SK-N-SH (cell line): ENCODE results near the gene GRIK5. TPM values are rescaled to one million over a fixed set of nuclear protein-coding genes. Genes with fewer than 3 reads are reported as not detected.
A peak's percentile ranks its signal among the peaks of the same experiment; 100 is the strongest.

ENCODE experiments used
- CTCF ChIA-PET: fragments of 300-600, 350-600 bp; formaldehyde crosslinking; extraction: SDS; loops from one replicate; lab custom pipeline; 2021; lab: Yijun Ruan, JAX
- POLR2A ChIA-PET: fragments of 350-600 bp; sonication (Branson Sonifier 250); formaldehyde crosslinking; extraction: SDS; loops from one replicate; lab custom pipeline; 2020; ENCODE audit warnings: antibody characterized with exemption, inconsistent platforms; lab: Yijun Ruan, JAX
- DNase-seq: peaks from one replicate; pipeline ENCODE4 v3.0.0; 2012
- H2AFZ ChIP-seq: fragments of 200-600 bp; sonication (generic); 2 replicates; pipeline ENCODE4 v1.8.1; 2016; ENCODE audit warnings: antibody characterized with exemption, mild to moderate bottlenecking, low read depth
- H3F3A ChIP-seq: fragments of 200-600 bp; sonication (generic); replicated peaks from 2 replicates; pipeline ENCODE3; 2016; ENCODE audit warnings: antibody characterized with exemption, mild to moderate bottlenecking; ENCODE audit not compliant: insufficient read depth
- H3K27ac ChIP-seq, 2 experiments: fragments of 200-500 bp in 1 of 2; fragments of 200-600 bp in 1 of 2; sonication (Bioruptor generic) in 1 of 2; sonication (generic), shearing (Covaris generic) in 1 of 2; 2 replicates each; pipeline versions ENCODE4 v1.5.1 to v1.6.1; 2014 to 2016; ENCODE audit warnings: low read depth in 2 of 2, inconsistent platforms in 1 of 2, low read length in 1 of 2, mild to moderate bottlenecking in 1 of 2, mixed read lengths in 1 of 2
- H3K27me3 ChIP-seq: fragments of 200-600 bp; sonication (generic), shearing (Covaris generic); 2 replicates; pipeline ENCODE4 v1.6.1; 2016; ENCODE audit warnings: mixed run types; ENCODE audit not compliant: insufficient read depth
- H3K36me3 ChIP-seq, 2 experiments: fragments of 200-500 bp in 1 of 2; fragments of 200-600 bp in 1 of 2; sonication (Bioruptor generic) in 1 of 2; sonication (generic) in 1 of 2; replicated peaks in 1 of 2; 2 replicates each; pipeline versions ENCODE3 to v1.5.1; 2014 to 2016; ENCODE audit warnings: low read length in 1 of 2, mild to moderate bottlenecking in 1 of 2; ENCODE audit not compliant: insufficient read depth in 2 of 2, control insufficient read depth in 1 of 2
- H3K4me1 ChIP-seq, 2 experiments: fragments of 200-500 bp in 1 of 2; fragments of 200-600 bp in 1 of 2; sonication (Bioruptor generic) in 1 of 2; sonication (generic), shearing (Covaris generic) in 1 of 2; 2 replicates each; pipeline versions ENCODE4 v1.5.1 to v1.6.1; 2014 to 2016; ENCODE audit warnings: low read depth in 1 of 2, low read length in 1 of 2, mixed run types in 1 of 2; ENCODE audit not compliant: insufficient read depth in 2 of 2, control insufficient read depth in 1 of 2
- H3K4me2 ChIP-seq: fragments of 200-600 bp; sonication (generic), shearing (Covaris generic); 2 replicates; pipeline ENCODE4 v1.6.1; 2017; ENCODE audit warnings: mixed run types
- H3K4me3 ChIP-seq, 2 experiments: fragments of 200-500 bp in 1 of 2; fragments of 200-600 bp in 1 of 2; sonication (Bioruptor generic) in 1 of 2; sonication (generic), shearing (Covaris generic) in 1 of 2; 2 replicates each; pipeline versions ENCODE4 v1.5.1 to v1.8.1; 2014 to 2016; ENCODE audit warnings: low read depth in 2 of 2, inconsistent platforms in 1 of 2, low read length in 1 of 2, mild to moderate bottlenecking in 1 of 2, mixed read lengths in 1 of 2, moderate library complexity in 1 of 2
- H3K79me2 ChIP-seq: fragments of 200-600 bp; sonication (generic); 2 replicates; pipeline ENCODE4 v1.8.1; 2017; ENCODE audit warnings: mild to moderate bottlenecking; ENCODE audit not compliant: insufficient read depth
- H3K9ac ChIP-seq: fragments of 200-600 bp; sonication (generic); 2 replicates; pipeline ENCODE4 v1.6.1; 2017; ENCODE audit warnings: mixed run types
- H3K9me2 ChIP-seq: fragments of 200-600 bp; sonication (generic); 2 replicates; pipeline ENCODE4 v1.6.1; 2017; ENCODE audit warnings: mixed run types
- H3K9me3 ChIP-seq: fragments of 200-600 bp; sonication (generic); 2 replicates; pipeline ENCODE4 v1.6.1; 2017; ENCODE audit warnings: mixed run types, mild to moderate bottlenecking, moderate library complexity
- H4K20me1 ChIP-seq: fragments of 200-600 bp; sonication (generic); 2 replicates; pipeline ENCODE4 v1.6.1; 2017; ENCODE audit warnings: mild to moderate bottlenecking, mixed run types; ENCODE audit not compliant: insufficient read depth
- FOXM1 ChIP-seq: IDR thresholded peaks from 2 replicates; pipeline ENCODE4 v1.4.0; 2012; ENCODE audit warnings: low read depth, mild to moderate bottlenecking
- GABPA ChIP-seq: IDR thresholded peaks from 2 replicates; pipeline ENCODE4 v1.4.0; 2012; ENCODE audit warnings: low read depth, mild to moderate bottlenecking
- MXI1 ChIP-seq: IDR thresholded peaks from 2 replicates; pipeline ENCODE4 v1.6.1; 2012; ENCODE audit warnings: mild to moderate bottlenecking, low read depth, low read length, improper control_type of control experiment
- NFIC ChIP-seq: IDR thresholded peaks from 2 replicates; pipeline ENCODE4 v1.4.0; 2012; ENCODE audit warnings: borderline replicate concordance
- NRF1 ChIP-seq: IDR thresholded peaks from 2 replicates; pipeline ENCODE4 v1.6.1; 2012; ENCODE audit warnings: low read depth, mild to moderate bottlenecking, low read length
- POLR2AphosphoS5 ChIP-seq: IDR thresholded peaks from 2 replicates; pipeline ENCODE4 v1.6.1; 2012; ENCODE audit warnings: low read depth, low read length
- RFX5 ChIP-seq: IDR thresholded peaks from 2 replicates; pipeline ENCODE4 v1.6.1; 2012; ENCODE audit warnings: mild to moderate bottlenecking, improper control_type of control experiment, low read length
- SMC3 ChIP-seq: IDR thresholded peaks from 2 replicates; pipeline ENCODE4 v1.6.1; 2012; ENCODE audit warnings: low read depth, low read length, improper control_type of control experiment
- TCF12 ChIP-seq: IDR thresholded peaks from 2 replicates; pipeline ENCODE4 v1.4.0; 2012
- WGBS: methylation state at CpG from one replicate; pipeline ENCODE4 v1.1.6; 2017; ENCODE audit warnings: low lambda C conversion rate; 5-methylcytosine and 5-hydroxymethylcytosine counted together
- polyA plus RNA-seq, 3 experiments: library from polyadenylated mRNA; depleted of rRNA; stranded (reverse); fragments of >200 nt; gene quantifications; 2 replicates each; pipeline ENCODE4 v1.2.3, GENCODE V29; 2012
- TF ChIP-seq, protein P1 (sequence below): IDR thresholded peaks from 2 replicates; pipeline ENCODE4 v1.6.1; 2012; ENCODE audit warnings: mild to moderate bottlenecking, low read depth, low read length, moderate library complexity
- TF ChIP-seq, protein P2 (sequence below): IDR thresholded peaks from 2 replicates; pipeline ENCODE4 v1.4.0; 2012; ENCODE audit warnings: low read depth

The GRIK5 gene
- polyA plus RNA-seq, 1 of the 3 experiments (the other 2 are of a cell fraction) = 2.4 TPM

DNA sequence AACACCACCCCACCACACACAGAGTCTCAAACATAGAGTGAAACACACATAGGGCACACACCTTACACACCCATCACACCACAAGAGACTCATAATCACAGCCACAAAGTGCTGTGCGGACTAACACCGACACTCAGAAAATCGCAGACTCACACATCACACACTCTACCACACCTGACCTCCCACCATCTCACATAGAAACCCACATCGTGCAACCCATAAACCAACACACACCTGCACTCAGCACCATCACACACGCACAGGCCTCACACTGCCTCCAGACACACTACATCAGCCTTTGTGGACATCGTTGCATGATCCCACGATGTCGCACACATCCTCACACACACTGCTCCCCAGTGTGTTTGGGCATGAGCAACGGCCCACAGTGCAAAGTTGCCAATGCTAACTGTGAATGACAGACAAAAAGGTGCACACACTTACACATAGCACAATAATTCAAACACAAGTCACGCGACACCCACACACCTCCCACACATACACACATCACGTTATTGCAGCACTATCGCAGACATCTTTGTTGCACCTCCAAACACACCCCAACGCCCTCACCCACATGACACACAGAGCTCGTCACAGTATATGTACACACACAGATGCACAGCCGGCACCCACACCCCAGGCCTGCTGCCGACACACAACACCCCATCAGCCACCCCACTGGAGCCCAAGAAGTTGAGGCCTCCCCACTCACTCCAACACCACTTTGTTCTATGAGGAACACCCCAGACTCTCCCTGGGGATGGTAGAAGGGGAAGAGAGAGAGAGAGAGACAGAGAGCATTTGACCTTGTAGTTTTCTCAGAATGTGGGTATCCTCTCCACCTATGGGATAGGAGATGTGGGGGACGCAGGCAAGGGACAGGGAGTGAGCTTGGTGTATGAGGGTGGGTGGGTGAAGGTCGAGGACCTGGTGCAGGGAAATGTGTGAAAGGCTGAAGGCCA is 74.7 kb downstream of the GRIK5 start (continued):
- TF ChIP-seq RFX5 (no peak), POLR2AphosphoS5 (no peak), MXI1 (no peak), GABPA (no peak), NFIC (no peak)
- TF ChIP-seq, all 33 proteins: peak for 0

DNA sequence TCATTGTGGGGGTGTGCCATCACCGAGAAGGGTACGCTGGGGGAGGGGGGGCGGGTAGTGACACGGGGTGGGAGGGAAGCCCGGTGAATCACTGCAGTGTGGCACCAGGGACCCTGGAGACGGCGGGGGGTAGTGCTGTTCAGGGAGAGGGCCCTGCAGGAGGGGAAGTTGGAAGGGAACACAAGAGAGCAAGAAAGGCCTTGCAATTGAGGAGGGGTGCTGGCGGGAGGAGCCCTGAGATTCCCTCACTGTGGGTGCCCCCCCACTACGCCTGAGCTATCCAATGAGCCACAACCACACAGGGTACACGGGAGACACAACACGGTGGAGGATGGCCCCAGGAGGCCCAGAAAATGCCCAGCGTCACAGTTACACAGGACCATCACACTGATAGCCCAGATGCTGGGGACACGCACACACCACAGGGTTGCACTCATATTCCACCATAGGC is 75.5 kb downstream of the GRIK5 start:
- no peaks in the 10 kb centered on the region for H4K20me1 ChIP-seq
- no peaks in the 10 kb centered on the region for H3K36me3 ChIP-seq
- H3K79me2 ChIP-seq = no peaks in the 10 kb centered on the region
- H3K4me2 ChIP-seq = peak overlapping the region; percentile 82; the same call in 1 of the 2 replicates
- ChIA-PET POLR2A (interaction anchor here (0.5 to 1.0 kb wide), 2 partner anchors 15 to 1374 kb away, joined by 3 read pairs; no protein-coding TSS in a partner anchor), CTCF (interaction anchor here (1.0 to 1.1 kb wide), 2 partner anchors 13 to 43 kb away, joined by 3 read pairs; no protein-coding TSS in a partner anchor)
- H3K27ac ChIP-seq = peak overlapping the region in 1 of 2 experiments; percentile 70; a peak in 2 of 4 replicates
- H3K4me1 ChIP-seq = peaks cover 0 to 56% of the 10 kb centered on the region in 2 experiments; a peak in 1 of 4 replicates
- peak; percentile 79 for DNase-seq
- WGBS = 17% methylated on average over 10 of the region's 13 CpGs
- no peaks in the 10 kb centered on the region for H3F3A ChIP-seq
- H3K9me2 ChIP-seq = no peaks in the 10 kb centered on the region
- no peaks in the 10 kb centered on the region for H3K9me3 ChIP-seq
- H2AFZ ChIP-seq = no peak overlapping the region
- TF ChIP-seq SMC3 = no peak
- TF ChIP-seq, protein P1, sequence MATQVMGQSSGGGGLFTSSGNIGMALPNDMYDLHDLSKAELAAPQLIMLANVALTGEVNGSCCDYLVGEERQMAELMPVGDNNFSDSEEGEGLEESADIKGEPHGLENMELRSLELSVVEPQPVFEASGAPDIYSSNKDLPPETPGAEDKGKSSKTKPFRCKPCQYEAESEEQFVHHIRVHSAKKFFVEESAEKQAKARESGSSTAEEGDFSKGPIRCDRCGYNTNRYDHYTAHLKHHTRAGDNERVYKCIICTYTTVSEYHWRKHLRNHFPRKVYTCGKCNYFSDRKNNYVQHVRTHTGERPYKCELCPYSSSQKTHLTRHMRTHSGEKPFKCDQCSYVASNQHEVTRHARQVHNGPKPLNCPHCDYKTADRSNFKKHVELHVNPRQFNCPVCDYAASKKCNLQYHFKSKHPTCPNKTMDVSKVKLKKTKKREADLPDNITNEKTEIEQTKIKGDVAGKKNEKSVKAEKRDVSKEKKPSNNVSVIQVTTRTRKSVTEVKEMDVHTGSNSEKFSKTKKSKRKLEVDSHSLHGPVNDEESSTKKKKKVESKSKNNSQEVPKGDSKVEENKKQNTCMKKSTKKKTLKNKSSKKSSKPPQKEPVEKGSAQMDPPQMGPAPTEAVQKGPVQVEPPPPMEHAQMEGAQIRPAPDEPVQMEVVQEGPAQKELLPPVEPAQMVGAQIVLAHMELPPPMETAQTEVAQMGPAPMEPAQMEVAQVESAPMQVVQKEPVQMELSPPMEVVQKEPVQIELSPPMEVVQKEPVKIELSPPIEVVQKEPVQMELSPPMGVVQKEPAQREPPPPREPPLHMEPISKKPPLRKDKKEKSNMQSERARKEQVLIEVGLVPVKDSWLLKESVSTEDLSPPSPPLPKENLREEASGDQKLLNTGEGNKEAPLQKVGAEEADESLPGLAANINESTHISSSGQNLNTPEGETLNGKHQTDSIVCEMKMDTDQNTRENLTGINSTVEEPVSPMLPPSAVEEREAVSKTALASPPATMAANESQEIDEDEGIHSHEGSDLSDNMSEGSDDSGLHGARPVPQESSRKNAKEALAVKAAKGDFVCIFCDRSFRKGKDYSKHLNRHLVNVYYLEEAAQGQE = no peak
- TF ChIP-seq FOXM1 = no peak
- no peak for TF ChIP-seq GABPA
- no peak for TF ChIP-seq NRF1
- TF ChIP-seq, protein P2, sequence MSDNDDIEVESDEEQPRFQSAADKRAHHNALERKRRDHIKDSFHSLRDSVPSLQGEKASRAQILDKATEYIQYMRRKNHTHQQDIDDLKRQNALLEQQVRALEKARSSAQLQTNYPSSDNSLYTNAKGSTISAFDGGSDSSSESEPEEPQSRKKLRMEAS = no peak
- no peak for TF ChIP-seq TCF12
- no peak overlapping the region for H3K9ac ChIP-seq
- peak overlapping the region in 1 of 2 experiments; percentile 47; a peak in 1 of 4 replicates for H3K4me3 ChIP-seq
- H3K27me3 ChIP-seq = peaks cover 29% of the 10 kb centered on the region
